Peyer's patch (tissue), 4 donors: ENCODE measurements around the gene GMPR2.

Experiments used
- POLR2A ChIP-seq, 2 donors: fragments of 450-650 bp; IDR thresholded peaks; one replicate each; pipeline ENCODE4 v1.5.1; 2017; ENCODE audit warnings: antibody characterized with exemption in 2 of 2, mild to moderate bottlenecking in 2 of 2, moderate library complexity in 2 of 2
- TF ChIP-seq, protein P1 (sequence below), 6 experiments: fragments of 450-650 bp in 4 of 6; fragments of 200-600 bp in 2 of 6; sonication (generic) in 1 of 6; IDR thresholded peaks; one replicate each; pipeline ENCODE4 v1.5.1; 2017 to 2019; ENCODE audit warnings: antibody characterized with exemption in 6 of 6, mild to moderate bottlenecking in 3 of 6, moderate library complexity in 1 of 6

DNA sequence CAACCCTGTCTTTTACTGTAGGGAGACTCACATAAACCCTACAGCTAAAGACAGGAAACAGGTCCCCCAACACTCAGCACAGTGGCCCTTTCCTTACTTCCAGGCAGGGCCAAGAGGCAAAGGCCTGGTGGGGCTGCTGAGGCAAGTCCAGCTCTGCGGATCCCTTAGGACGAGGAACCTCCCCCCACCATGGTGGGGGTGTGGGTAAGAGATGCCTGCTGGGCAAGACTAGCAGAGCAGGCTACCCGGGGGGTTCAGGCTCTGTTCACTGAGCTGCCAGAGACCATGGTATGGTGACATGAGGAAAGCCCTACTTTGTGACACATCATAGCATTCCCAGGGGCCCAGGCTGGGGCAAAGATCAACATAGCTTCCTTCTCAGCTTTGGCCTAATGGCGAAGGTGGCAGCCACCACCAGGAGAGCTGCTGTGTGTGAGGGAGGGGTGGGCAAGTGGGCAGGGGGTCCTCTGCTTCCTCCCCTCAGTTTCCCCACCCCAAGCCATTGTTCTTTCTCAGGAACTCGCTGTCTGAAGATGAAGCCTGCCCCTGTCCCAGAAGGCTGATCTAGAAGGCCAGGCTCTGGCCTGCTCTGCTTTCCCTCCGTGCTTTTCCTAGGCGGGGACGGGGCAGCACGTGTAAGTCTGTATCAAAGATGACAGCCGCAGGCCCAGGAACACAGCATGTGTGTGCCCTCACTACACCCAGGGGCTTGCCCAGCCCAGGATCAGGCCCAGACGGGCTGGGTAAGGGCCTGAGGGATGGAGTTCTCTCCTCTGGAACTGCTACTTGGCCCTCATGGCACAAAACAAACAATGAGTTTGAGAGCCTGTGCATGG, 19.8 kb downstream of the GMPR2 start:
- TF ChIP-seq POLR2A (IDR thresholded peaks at IDR 0.05), result no peak
- TF ChIP-seq, protein P1, sequence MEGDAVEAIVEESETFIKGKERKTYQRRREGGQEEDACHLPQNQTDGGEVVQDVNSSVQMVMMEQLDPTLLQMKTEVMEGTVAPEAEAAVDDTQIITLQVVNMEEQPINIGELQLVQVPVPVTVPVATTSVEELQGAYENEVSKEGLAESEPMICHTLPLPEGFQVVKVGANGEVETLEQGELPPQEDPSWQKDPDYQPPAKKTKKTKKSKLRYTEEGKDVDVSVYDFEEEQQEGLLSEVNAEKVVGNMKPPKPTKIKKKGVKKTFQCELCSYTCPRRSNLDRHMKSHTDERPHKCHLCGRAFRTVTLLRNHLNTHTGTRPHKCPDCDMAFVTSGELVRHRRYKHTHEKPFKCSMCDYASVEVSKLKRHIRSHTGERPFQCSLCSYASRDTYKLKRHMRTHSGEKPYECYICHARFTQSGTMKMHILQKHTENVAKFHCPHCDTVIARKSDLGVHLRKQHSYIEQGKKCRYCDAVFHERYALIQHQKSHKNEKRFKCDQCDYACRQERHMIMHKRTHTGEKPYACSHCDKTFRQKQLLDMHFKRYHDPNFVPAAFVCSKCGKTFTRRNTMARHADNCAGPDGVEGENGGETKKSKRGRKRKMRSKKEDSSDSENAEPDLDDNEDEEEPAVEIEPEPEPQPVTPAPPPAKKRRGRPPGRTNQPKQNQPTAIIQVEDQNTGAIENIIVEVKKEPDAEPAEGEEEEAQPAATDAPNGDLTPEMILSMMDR (IDR thresholded peaks at IDR 0.05), result no peak
